EH (cell line): ENCODE data around the gene SLC9A8.

Experiments used
- DNase-seq: peaks from one replicate; pipeline ENCODE4 v3.0.0-alpha.2; 2015; ENCODE audit warnings: low read depth

SLC9A8 gene

GRCh38 chr20:49918446-49918845 is 105.8 kb downstream of the SLC9A8 start:
- no peak for DNase-seq

GRCh38 chr20:49919009-49919408 is 106.4 kb downstream of the SLC9A8 start:
- no peak for DNase-seq

- peak; percentile 30 for DNase-seq
Observed at GRCh38 chr20:49919461-49919860, 106.8 kb downstream of the SLC9A8 start.

GRCh38 chr20:49924247-49924646 is 111.6 kb downstream of the SLC9A8 start:
- no peak for DNase-seq

- DNase-seq, result peak; percentile 37
Observed at GRCh38 chr20:49925901-49926454, 113.3 kb downstream of the SLC9A8 start.

- DNase-seq, result peak; percentile 84
Observed at GRCh38 chr20:49928411-49929141, 115.9 kb downstream of the SLC9A8 start.

- no peak for DNase-seq
Observed at GRCh38 chr20:49929142-49929494, 116.5 kb downstream of the SLC9A8 start.

- no peak for DNase-seq
Observed at GRCh38 chr20:49935746-49936152, 123.1 kb downstream of the SLC9A8 start.

- peak; percentile 88 for DNase-seq
Observed at GRCh38 chr20:49936153-49937026, 123.8 kb downstream of the SLC9A8 start, which contains the start of gene RNF114. Gene RNF114, plus strand, starts transcription at chr20:49936397. Its CDS starts 16 bp downstream, at chr20:49936413.

GRCh38 chr20:49937027-49937929 is 124.7 kb downstream of the SLC9A8 start:
- no peak for DNase-seq

GRCh38 chr20:49938173-49939163 is 125.8 kb downstream of the SLC9A8 start:
- peak; percentile 79 for DNase-seq

GRCh38 chr20:49941456-49941855 is 128.8 kb downstream of the SLC9A8 start:
- DNase-seq, result no peak
